Measurements from ENCODE around the gene HESX1.
A peak's percentile ranks its signal among the peaks of the same experiment; 100 is the strongest.

The HESX1 gene

GRCh38 chr3:57199895-57200297, at the start of gene HESX1:
Gene HESX1 (minus strand): TSS chr3:57199978. CDS start chr3:57199918, 60 bp downstream.
- no peak for DNase-seq

- DNase-seq, result no peak
Observed at GRCh38 chr3:57244946-57245345, 45.2 kb upstream of the HESX1 start.

GRCh38 chr3:57234613-57235575, 35.1 kb upstream of the HESX1 start:
- no peak for DNase-seq

GRCh38 chr3:57233799-57234198, 34.0 kb upstream of the HESX1 start:
- no peak for DNase-seq

- DNase-seq, result no peak
Observed at GRCh38 chr3:57230006-57230405, 30.2 kb upstream of the HESX1 start.

GRCh38 chr3:57227930-57228751, 28.4 kb upstream of the HESX1 start:
- peak; percentile 30 to 38 for DNase-seq

GRCh38 chr3:57227204-57227929, 27.6 kb upstream of the HESX1 start, which contains the start of gene APPL1:
Gene APPL1 (plus strand): TSS chr3:57227729. CDS start chr3:57227884, 155 bp downstream.
- DNase-seq, result peak; percentile 88 to 89

GRCh38 chr3:57226176-57226575, 26.4 kb upstream of the HESX1 start:
- no peak for DNase-seq

- DNase-seq, result no peak
Observed at GRCh38 chr3:57224856-57225255, 25.1 kb upstream of the HESX1 start.

- no peak for DNase-seq
Observed at GRCh38 chr3:57221883-57222282, 22.1 kb upstream of the HESX1 start.

GRCh38 chr3:57206423-57206822, 6.6 kb upstream of the HESX1 start:
- DNase-seq, result no peak

GRCh38 chr3:57194641-57195040, 5.1 kb downstream of the HESX1 start:
- DNase-seq, result no peak

GRCh38 chr3:57192028-57192427, 7.8 kb downstream of the HESX1 start:
- no peak for DNase-seq

- no peak for DNase-seq
Observed at GRCh38 chr3:57184526-57184925, 15.3 kb downstream of the HESX1 start.

GRCh38 chr3:57179580-57180410, 20.0 kb downstream of the HESX1 start:
- no peak for DNase-seq

GRCh38 chr3:57176045-57176444, 23.7 kb downstream of the HESX1 start:
- no peak for DNase-seq

- DNase-seq, result no peak
Observed at GRCh38 chr3:57173687-57174086, 26.1 kb downstream of the HESX1 start.

GRCh38 chr3:57170946-57171345, 28.8 kb downstream of the HESX1 start:
- DNase-seq, result no peak

GRCh38 chr3:57169872-57170623, 29.7 kb downstream of the HESX1 start:
- peak; percentile 40 to 68 for DNase-seq

GRCh38 chr3:57169108-57169507, 30.7 kb downstream of the HESX1 start:
- no peak for DNase-seq

- no peak for DNase-seq
Observed at GRCh38 chr3:57168151-57168550, 31.6 kb downstream of the HESX1 start.

All from CD4-positive, alpha-beta T cell treated with Interleukin-1 beta for 1 hour (primary cell).